ENCODE data around the gene LIMCH1.

The LIMCH1 gene

DNA sequence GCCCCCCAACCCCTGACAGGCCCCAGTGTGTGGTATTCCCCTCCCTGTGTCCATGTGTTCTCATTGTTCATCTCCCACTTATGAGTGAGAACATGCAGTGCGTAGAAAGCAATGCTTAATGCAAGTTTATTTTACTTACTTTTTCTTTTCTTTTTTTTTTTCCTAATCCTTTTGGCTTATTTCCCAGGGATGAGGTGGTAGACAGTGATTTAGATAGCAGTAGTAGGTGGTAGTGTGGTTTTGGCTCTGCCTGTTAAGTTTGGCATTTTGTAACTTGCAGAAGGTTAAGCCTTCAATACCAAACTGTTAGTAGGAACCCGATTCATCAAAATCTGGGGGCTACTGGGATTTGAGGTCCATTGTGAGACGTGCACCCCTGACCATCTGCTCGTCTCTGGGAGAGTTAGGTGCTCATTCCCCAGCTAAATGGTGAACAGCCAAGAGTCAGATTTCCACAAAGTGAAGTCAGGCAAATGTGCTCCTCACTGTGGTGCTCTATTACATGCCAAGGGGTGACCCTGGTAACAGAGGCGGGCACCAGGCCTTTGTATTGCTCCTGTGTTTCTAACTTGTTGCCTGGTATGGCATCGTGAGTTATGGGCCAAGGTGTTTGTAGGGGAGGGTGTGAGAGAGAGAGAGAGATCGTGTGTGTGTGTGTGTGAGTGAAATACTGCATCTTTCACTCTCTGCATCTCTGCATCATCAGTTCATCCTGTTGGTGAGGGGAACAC is 140.3 kb downstream of the LIMCH1 start:
- Histone ChIP-seq H3K36me3 (ENCODE audit: control insufficient read depth in 5 of 5, insufficient read depth in 5 of 5, low read length in 5 of 5) (peaks cover 42 to 76% (median 53%) of the 10 kb centered on the region in 5 donors), H3K4me3 (ENCODE audit: low read depth in 1 of 5, low read length in 5 of 5) (no peak overlapping the region), H3K27me3 (ENCODE audit: control insufficient read depth in 5 of 5, insufficient read depth in 4 of 5, low read length in 5 of 5) (no peaks in the 10 kb centered on the region), H3K9ac (ENCODE audit: low read length in 5 of 5) (no peak overlapping the region), H3K9me3 (ENCODE audit: control insufficient read depth in 5 of 5, low read length in 5 of 5) (no peaks in the 10 kb centered on the region), H3K27ac (ENCODE audit: low read depth, low read length) (no peak overlapping the region), H3K4me1 (ENCODE audit: control insufficient read depth in 5 of 5, insufficient read depth in 5 of 5, low read length in 5 of 5) (peaks cover 0 to 4% (median 3%) of the 10 kb centered on the region in 5 donors)

DNA sequence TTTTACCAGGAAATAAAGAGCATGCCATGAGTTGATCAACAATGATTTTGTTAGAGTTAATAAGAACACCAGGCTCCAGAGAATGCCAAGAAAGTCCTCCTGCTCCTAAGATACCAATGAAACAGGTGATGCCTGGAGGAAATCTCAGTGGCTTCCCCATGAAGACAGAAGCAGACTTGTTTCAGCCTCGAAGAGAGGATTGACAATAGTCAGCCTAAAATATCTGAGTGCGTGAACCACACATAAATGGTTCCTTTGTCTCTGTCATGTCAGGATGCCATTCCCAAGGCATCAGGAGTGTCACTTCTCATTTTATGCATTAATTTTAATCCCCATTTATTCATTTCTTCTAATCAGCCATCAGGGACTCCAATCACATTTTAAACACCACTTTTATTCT is 141.0 kb downstream of the LIMCH1 start:
- Histone ChIP-seq H3K27ac (ENCODE audit: low read depth, low read length) (no peak overlapping the region), H3K4me3 (ENCODE audit: low read depth in 1 of 5, low read length in 5 of 5) (no peak overlapping the region), H3K9me3 (ENCODE audit: control insufficient read depth in 5 of 5, low read length in 5 of 5) (no peaks in the 10 kb centered on the region), H3K4me1 (ENCODE audit: control insufficient read depth in 5 of 5, insufficient read depth in 5 of 5, low read length in 5 of 5) (peaks cover 0 to 9% (median 3%) of the 10 kb centered on the region in 5 donors), H3K36me3 (ENCODE audit: control insufficient read depth in 5 of 5, insufficient read depth in 5 of 5, low read length in 5 of 5) (peaks cover 37 to 73% (median 53%) of the 10 kb centered on the region in 5 donors), H3K27me3 (ENCODE audit: control insufficient read depth in 5 of 5, insufficient read depth in 4 of 5, low read length in 5 of 5) (no peaks in the 10 kb centered on the region), H3K9ac (ENCODE audit: low read length in 5 of 5) (no peak overlapping the region)

DNA sequence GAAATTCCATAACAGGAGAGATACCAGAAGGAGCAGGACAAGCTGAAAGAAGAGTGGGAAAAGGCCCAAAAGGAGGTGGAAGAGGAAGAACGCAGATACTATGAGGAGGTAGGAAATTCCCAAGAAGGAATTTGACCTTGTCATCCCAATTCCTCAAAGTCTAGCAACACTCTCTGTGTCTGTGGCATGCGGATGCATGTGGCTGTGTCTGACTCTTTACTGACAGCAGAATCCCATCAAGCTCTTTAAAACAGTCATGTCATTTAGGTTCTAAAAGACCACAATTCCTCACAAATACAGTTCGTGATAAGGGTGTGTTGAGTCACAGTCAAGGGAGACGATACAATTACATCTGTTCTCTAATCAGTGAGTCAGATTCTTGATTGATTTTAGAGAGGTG is 142.0 kb downstream of the LIMCH1 start:
- H3K36me3 ChIP-seq (ENCODE audit: control insufficient read depth in 5 of 5, insufficient read depth in 5 of 5, low read length in 5 of 5) = peaks cover 38 to 72% (median 59%) of the 10 kb centered on the region in 5 donors
- no peaks in the 10 kb centered on the region for H3K27me3 ChIP-seq (ENCODE audit: control insufficient read depth in 5 of 5, insufficient read depth in 4 of 5, low read length in 5 of 5)
- no peak overlapping the region for H3K27ac ChIP-seq (ENCODE audit: low read depth, low read length)
- no peak overlapping the region for H3K9ac ChIP-seq (ENCODE audit: low read length in 5 of 5)
- H3K4me3 ChIP-seq (ENCODE audit: low read depth in 1 of 5, low read length in 5 of 5) = no peak overlapping the region
- no peaks in the 10 kb centered on the region for H3K9me3 ChIP-seq (ENCODE audit: control insufficient read depth in 5 of 5, low read length in 5 of 5)
- peaks cover 0 to 9% (median 3%) of the 10 kb centered on the region in 5 donors for H3K4me1 ChIP-seq (ENCODE audit: control insufficient read depth in 5 of 5, insufficient read depth in 5 of 5, low read length in 5 of 5)

DNA sequence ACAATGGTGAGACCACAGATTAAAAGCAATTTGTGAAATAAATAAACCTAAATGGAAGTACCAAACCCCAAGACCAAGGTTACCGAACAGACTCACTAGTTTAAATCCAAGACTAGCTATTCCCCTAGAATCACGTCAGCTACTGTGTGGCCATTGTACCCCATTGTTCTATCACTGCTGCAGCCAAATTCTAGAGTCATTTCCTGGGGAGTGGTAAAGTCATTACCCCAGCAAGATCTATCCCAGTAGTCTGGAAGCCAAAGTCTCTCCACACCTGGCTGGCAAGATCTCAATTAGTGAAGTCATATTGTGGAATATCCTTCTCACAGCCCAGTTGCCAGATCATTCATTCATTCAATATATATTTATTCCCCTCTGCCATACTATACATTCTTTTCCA is 143.1 kb downstream of the LIMCH1 start:
- Histone ChIP-seq H3K4me1 (ENCODE audit: control insufficient read depth in 5 of 5, insufficient read depth in 5 of 5, low read length in 5 of 5) (peaks cover 0 to 9% (median 3%) of the 10 kb centered on the region in 5 donors), H3K4me3 (ENCODE audit: low read depth in 1 of 5, low read length in 5 of 5) (no peak overlapping the region), H3K27me3 (ENCODE audit: control insufficient read depth in 5 of 5, insufficient read depth in 4 of 5, low read length in 5 of 5) (no peaks in the 10 kb centered on the region), H3K9me3 (ENCODE audit: control insufficient read depth in 5 of 5, low read length in 5 of 5) (no peaks in the 10 kb centered on the region), H3K36me3 (ENCODE audit: control insufficient read depth in 5 of 5, insufficient read depth in 5 of 5, low read length in 5 of 5) (peaks cover 45 to 79% (median 69%) of the 10 kb centered on the region in 5 donors), H3K9ac (ENCODE audit: low read length in 5 of 5) (no peak overlapping the region), H3K27ac (ENCODE audit: low read depth, low read length) (no peak overlapping the region)

DNA sequence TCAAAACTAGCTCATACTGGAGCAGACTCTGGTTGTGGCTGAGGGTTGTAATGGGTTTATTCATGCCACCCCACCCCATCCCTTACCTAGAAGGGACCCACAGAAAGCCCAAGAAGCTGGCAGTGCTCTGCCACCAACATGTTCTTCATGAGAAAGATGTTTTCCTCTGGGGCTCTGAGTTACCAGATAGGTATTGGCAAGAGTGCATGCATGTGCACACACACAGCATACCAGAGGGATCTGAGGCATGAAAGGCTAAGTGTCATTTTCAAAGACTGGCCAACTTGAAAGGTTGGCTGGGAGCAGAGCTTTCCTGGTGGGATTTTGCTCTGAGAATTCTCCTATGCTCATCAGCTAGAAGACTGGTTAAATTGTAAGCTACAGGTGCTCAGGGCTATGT is 145.4 kb downstream of the LIMCH1 start:
- H3K27ac ChIP-seq (ENCODE audit: low read depth, low read length) = no peak overlapping the region
- H3K9ac ChIP-seq (ENCODE audit: low read length in 5 of 5) = no peak overlapping the region
- H3K36me3 ChIP-seq (ENCODE audit: control insufficient read depth in 5 of 5, insufficient read depth in 5 of 5, low read length in 5 of 5) = peaks cover 57 to 87% (median 78%) of the 10 kb centered on the region in 5 donors
- no peak overlapping the region for H3K4me3 ChIP-seq (ENCODE audit: low read depth in 1 of 5, low read length in 5 of 5)
- H3K4me1 ChIP-seq (ENCODE audit: control insufficient read depth in 5 of 5, insufficient read depth in 5 of 5, low read length in 5 of 5) = peaks cover 0 to 9% (median 3%) of the 10 kb centered on the region in 5 donors
- no peaks in the 10 kb centered on the region for H3K27me3 ChIP-seq (ENCODE audit: control insufficient read depth in 5 of 5, insufficient read depth in 4 of 5, low read length in 5 of 5)
- H3K9me3 ChIP-seq (ENCODE audit: control insufficient read depth in 5 of 5, low read length in 5 of 5) = no peaks in the 10 kb centered on the region

DNA sequence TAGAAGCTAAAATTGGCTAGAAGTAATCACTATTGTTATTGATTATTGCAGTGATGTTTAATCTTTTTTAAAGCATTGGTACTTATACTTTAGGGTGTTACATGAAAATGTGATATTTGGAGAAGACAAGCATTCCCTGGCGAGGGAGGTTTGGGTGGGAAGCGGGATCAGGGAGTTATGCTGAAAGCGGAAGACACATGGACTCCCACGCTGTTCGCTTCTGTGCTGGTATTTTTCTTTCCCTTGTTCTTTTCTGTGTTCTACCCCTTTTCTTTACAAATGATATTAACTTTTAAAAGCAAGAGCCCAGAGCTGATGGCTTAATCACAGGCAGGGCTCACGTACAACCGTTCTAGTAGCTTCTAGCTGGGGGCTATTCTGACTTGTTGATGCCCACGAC is 148.9 kb downstream of the LIMCH1 start:
- Histone ChIP-seq H3K4me3 (ENCODE audit: low read depth in 1 of 5, low read length in 5 of 5) (no peak overlapping the region), H3K9ac (ENCODE audit: low read length in 5 of 5) (no peak overlapping the region), H3K27me3 (ENCODE audit: control insufficient read depth in 5 of 5, insufficient read depth in 4 of 5, low read length in 5 of 5) (no peaks in the 10 kb centered on the region), H3K36me3 (ENCODE audit: control insufficient read depth in 5 of 5, insufficient read depth in 5 of 5, low read length in 5 of 5) (peaks cover 54 to 88% (median 78%) of the 10 kb centered on the region in 5 donors), H3K27ac (ENCODE audit: low read depth, low read length) (no peak overlapping the region), H3K9me3 (ENCODE audit: control insufficient read depth in 5 of 5, low read length in 5 of 5) (no peaks in the 10 kb centered on the region), H3K4me1 (ENCODE audit: control insufficient read depth in 5 of 5, insufficient read depth in 5 of 5, low read length in 5 of 5) (peaks cover 0 to 9% (median 0%) of the 10 kb centered on the region in 5 donors)

DNA sequence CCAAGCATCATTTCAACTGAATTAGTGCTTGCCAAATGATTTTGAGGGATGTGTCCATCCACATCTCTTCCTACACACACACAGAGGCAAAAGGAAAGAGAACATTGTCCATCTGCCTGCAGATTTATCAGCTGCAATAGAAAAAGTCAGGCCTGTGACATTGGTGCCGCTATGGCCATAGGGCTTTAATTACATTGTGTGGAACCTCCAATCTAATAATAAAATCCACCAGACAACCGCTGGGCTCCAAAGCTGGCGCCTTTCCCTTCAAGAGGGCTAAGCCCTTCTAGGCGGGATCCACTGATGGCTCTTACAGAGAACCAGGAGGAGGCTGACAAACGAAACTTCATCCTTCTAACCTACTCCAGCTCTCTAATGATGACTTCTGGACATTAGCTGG is 150.0 kb downstream of the LIMCH1 start:
- Histone ChIP-seq H3K9ac (ENCODE audit: low read length in 5 of 5) (no peak overlapping the region), H3K36me3 (ENCODE audit: control insufficient read depth in 5 of 5, insufficient read depth in 5 of 5, low read length in 5 of 5) (peaks cover 59 to 88% (median 77%) of the 10 kb centered on the region in 5 donors), H3K9me3 (ENCODE audit: control insufficient read depth in 5 of 5, low read length in 5 of 5) (no peaks in the 10 kb centered on the region), H3K27ac (ENCODE audit: low read depth, low read length) (no peak overlapping the region), H3K27me3 (ENCODE audit: control insufficient read depth in 5 of 5, insufficient read depth in 4 of 5, low read length in 5 of 5) (no peaks in the 10 kb centered on the region), H3K4me1 (ENCODE audit: control insufficient read depth in 5 of 5, insufficient read depth in 5 of 5, low read length in 5 of 5) (peaks cover 0 to 9% (median 0%) of the 10 kb centered on the region in 5 donors), H3K4me3 (ENCODE audit: low read depth in 1 of 5, low read length in 5 of 5) (no peak overlapping the region)

DNA sequence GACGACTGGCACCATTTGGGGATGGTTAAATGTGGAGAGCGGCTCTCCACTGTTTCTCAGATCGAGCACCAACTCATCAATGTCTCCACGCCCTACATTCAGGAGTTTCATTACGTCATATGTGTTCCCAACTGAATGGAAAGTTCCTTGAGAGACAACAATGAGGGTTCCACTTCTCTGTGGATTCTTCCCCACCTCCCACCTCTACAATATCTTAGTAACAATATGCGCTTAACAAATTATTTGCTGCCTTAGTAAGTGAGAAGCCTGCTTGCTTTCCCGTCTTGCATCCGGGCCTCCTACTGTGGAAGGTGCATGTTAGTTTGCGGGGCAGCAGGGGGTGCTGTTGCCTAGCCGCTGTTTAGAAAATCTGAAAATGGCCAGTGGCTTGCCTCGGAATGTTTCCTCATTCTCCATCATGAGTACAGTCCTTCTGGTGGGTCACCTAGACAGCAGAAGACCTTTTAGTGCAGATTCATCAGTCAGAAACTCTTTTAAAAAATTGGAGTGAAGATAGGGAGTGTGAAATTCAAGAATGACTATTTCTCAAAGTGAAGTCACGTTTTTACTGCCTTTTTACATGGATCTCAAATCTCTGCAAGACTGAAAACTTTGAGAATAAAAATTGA is 154.9 kb downstream of the LIMCH1 start:
- Histone ChIP-seq H3K9me3 (ENCODE audit: control insufficient read depth in 5 of 5, low read length in 5 of 5) (no peaks in the 10 kb centered on the region), H3K27me3 (ENCODE audit: control insufficient read depth in 5 of 5, insufficient read depth in 4 of 5, low read length in 5 of 5) (no peaks in the 10 kb centered on the region), H3K9ac (ENCODE audit: low read length in 5 of 5) (no peak overlapping the region), H3K36me3 (ENCODE audit: control insufficient read depth in 5 of 5, insufficient read depth in 5 of 5, low read length in 5 of 5) (peaks cover 49 to 62% (median 53%) of the 10 kb centered on the region in 5 donors), H3K27ac (ENCODE audit: low read depth, low read length) (no peak overlapping the region), H3K4me3 (ENCODE audit: low read depth in 1 of 5, low read length in 5 of 5) (no peak overlapping the region), H3K4me1 (ENCODE audit: control insufficient read depth in 5 of 5, insufficient read depth in 5 of 5, low read length in 5 of 5) (peaks cover 0 to 6% (median 0%) of the 10 kb centered on the region in 5 donors)

DNA sequence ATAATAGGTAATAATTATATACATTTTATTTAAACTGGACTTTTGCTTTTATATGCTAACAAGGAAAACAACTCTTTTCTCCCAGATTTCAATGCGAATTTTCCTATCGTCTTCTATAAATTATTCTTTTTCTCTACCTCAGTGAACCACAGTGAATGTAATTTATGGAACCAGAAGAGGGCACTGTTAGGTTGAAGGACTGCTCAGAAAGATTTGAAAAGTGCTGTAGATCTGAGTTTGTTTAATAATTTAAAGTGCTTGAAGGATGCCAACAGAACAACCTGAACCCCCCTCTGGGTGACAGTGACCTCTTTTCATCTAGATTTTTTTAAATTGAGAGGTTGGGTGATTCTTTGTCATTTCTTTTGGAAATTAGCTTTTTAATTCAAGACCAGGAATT is 155.7 kb downstream of the LIMCH1 start:
- Histone ChIP-seq H3K9me3 (ENCODE audit: control insufficient read depth in 5 of 5, low read length in 5 of 5) (no peaks in the 10 kb centered on the region), H3K27me3 (ENCODE audit: control insufficient read depth in 5 of 5, insufficient read depth in 4 of 5, low read length in 5 of 5) (no peaks in the 10 kb centered on the region), H3K9ac (ENCODE audit: low read length in 5 of 5) (no peak overlapping the region), H3K36me3 (ENCODE audit: control insufficient read depth in 5 of 5, insufficient read depth in 5 of 5, low read length in 5 of 5) (peaks cover 51 to 63% (median 53%) of the 10 kb centered on the region in 5 donors), H3K27ac (ENCODE audit: low read depth, low read length) (no peak overlapping the region), H3K4me3 (ENCODE audit: low read depth in 1 of 5, low read length in 5 of 5) (no peak overlapping the region), H3K4me1 (ENCODE audit: control insufficient read depth in 5 of 5, insufficient read depth in 5 of 5, low read length in 5 of 5) (peaks cover 0 to 6% (median 0%) of the 10 kb centered on the region in 5 donors)

DNA sequence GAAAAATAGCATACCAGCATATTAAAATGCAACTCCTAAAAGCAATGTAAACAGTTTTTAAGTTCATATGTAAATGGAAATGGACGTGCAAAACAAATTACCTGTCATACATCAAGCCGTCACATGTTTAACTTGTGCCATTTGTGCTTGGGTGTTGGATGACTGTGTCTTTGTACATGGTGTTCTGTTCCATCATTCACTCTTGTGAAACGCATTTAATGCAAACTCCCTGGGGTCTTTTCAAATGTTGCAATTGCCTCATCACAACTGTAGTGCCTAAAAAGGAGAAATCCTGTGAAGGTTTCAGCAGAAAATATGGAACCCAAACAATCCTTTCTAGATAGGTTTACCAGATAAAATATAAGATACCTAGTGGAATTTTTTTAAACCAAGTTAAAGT is 158.2 kb downstream of the LIMCH1 start:
- Histone ChIP-seq H3K4me3 (ENCODE audit: low read depth in 1 of 5, low read length in 5 of 5) (no peak overlapping the region), H3K9me3 (ENCODE audit: control insufficient read depth in 5 of 5, low read length in 5 of 5) (no peaks in the 10 kb centered on the region), H3K36me3 (ENCODE audit: control insufficient read depth in 5 of 5, insufficient read depth in 5 of 5, low read length in 5 of 5) (peaks cover 35 to 49% (median 37%) of the 10 kb centered on the region in 5 donors), H3K4me1 (ENCODE audit: control insufficient read depth in 5 of 5, insufficient read depth in 5 of 5, low read length in 5 of 5) (peaks cover 0 to 6% (median 0%) of the 10 kb centered on the region in 5 donors), H3K9ac (ENCODE audit: low read length in 5 of 5) (peak overlapping the region in 1 of 5 donors; percentile 3), H3K27me3 (ENCODE audit: control insufficient read depth in 5 of 5, insufficient read depth in 4 of 5, low read length in 5 of 5) (no peaks in the 10 kb centered on the region), H3K27ac (ENCODE audit: low read depth, low read length) (no peak overlapping the region)
